SK-N-SH (cell line): ENCODE data around the gene PDCD2.

Source experiments
- MAX ChIP-seq: IDR thresholded peaks from 2 replicates; pipeline ENCODE4 v1.4.0; 2012; ENCODE audit warnings: low read depth
- TAF1 ChIP-seq: IDR thresholded peaks from 2 replicates; pipeline ENCODE4 v1.6.1; 2012; ENCODE audit warnings: low read depth, mild to moderate bottlenecking, low read length, moderate library complexity, borderline replicate concordance

GRCh38 chr6:170537329-170537728 lies 47.1 kb downstream of the PDCD2 start:
- TF ChIP-seq MAX: no peak
- no peak for TF ChIP-seq TAF1
